Hepatocyte (in vitro differentiated cells): ENCODE measurements around the gene ATP4A. TPM values are rescaled to one million over a fixed set of nuclear protein-coding genes. Genes with fewer than 3 reads are reported as not detected.

Experiments used
- DNase-seq: peaks from one replicate; pipeline ENCODE4 v3.0.0-alpha.2; 2016; ENCODE audit warnings: low spot score
- H2AFZ ChIP-seq: fragments of 200-600 bp; sonication (generic); 2 replicates; pipeline ENCODE4 v1.6.0; 2016; ENCODE audit warnings: antibody characterized with exemption, mild to moderate bottlenecking
- H3K27ac ChIP-seq: fragments of 200-600 bp; sonication (generic); 2 replicates; pipeline ENCODE4 v1.5.1; 2016; ENCODE audit warnings: mild to moderate bottlenecking
- H3K27me3 ChIP-seq: fragments of 200-600 bp; sonication (generic); 2 replicates; pipeline ENCODE4 v1.6.1; 2016
- H3K36me3 ChIP-seq: fragments of 200-600 bp; sonication (generic); replicated peaks from 2 replicates; pipeline ENCODE4 v1.5.1; 2016; ENCODE audit warnings: low read depth; ENCODE audit not compliant: insufficient read depth
- H3K4me1 ChIP-seq: fragments of 200-600 bp; sonication (generic); 2 replicates; pipeline ENCODE4 v1.5.1; 2016; ENCODE audit warnings: mild to moderate bottlenecking, moderate library complexity; ENCODE audit not compliant: insufficient read depth
- H3K4me2 ChIP-seq: fragments of 200-600 bp; sonication (generic); 2 replicates; pipeline ENCODE4 v1.6.0; 2016
- H3K4me3 ChIP-seq: fragments of 200-600 bp; sonication (generic); 2 replicates; pipeline ENCODE4 v1.5.1; 2016; ENCODE audit warnings: mild to moderate bottlenecking
- H3K79me2 ChIP-seq: fragments of 200-600 bp; sonication (generic); 2 replicates; pipeline ENCODE4 v1.6.0; 2017; ENCODE audit warnings: mild to moderate bottlenecking
- H3K9me2 ChIP-seq: fragments of 200-600 bp; sonication (generic); replicated peaks from 2 replicates; pipeline ENCODE4 v1.6.0; 2017; ENCODE audit warnings: mild to moderate bottlenecking; ENCODE audit not compliant: insufficient read depth
- H3K9me3 ChIP-seq: fragments of 200-600 bp; sonication (generic); 2 replicates; pipeline ENCODE4 v1.5.1; 2016; ENCODE audit warnings: low read depth, mild to moderate bottlenecking
- H4K20me1 ChIP-seq: fragments of 200-600 bp; sonication (generic); 2 replicates; pipeline ENCODE4 v1.6.0; 2016; ENCODE audit warnings: mild to moderate bottlenecking; ENCODE audit not compliant: insufficient read depth, poor library complexity, severe bottlenecking
- EZH2 ChIP-seq: fragments of 200-600 bp; sonication (generic); IDR thresholded peaks from 2 replicates; pipeline ENCODE4 v1.6.1; 2016; ENCODE audit warnings: antibody characterized with exemption, mild to moderate bottlenecking, borderline replicate concordance
- EZH2phosphoT487 ChIP-seq: fragments of 200-600 bp; sonication (generic); IDR thresholded peaks from one replicate; pipeline ENCODE4 v1.6.1; 2018; ENCODE audit warnings: antibody characterized with exemption, mild to moderate bottlenecking, low read depth, moderate library complexity; ENCODE audit not compliant: unreplicated experiment, severe bottlenecking
- WGBS: methylation state at CpG from one replicate; pipeline ENCODE4 v1.1.6; 2016; ENCODE audit warnings: low lambda C conversion rate; ENCODE audit errors: missing lambda C conversion rate; 5-methylcytosine and 5-hydroxymethylcytosine counted together
- polyA plus RNA-seq: library from polyadenylated mRNA; unstranded; fragments of >200 nt; fragmentation: Nextera tagmentation; extraction: Ambion mirVana; gene quantifications from 2 replicates; pipeline ENCODE4 v1.2.1, GENCODE V29; 2016
- total RNA-seq: library from RNA; depleted of rRNA; stranded (reverse); fragments of >200 nt; gene quantifications from 2 replicates; pipeline ENCODE4 v1.2.3, GENCODE V29; 2014
- TF ChIP-seq, protein P1 (sequence below): fragments of 200-600 bp; sonication (generic); IDR thresholded peaks from 2 replicates; pipeline ENCODE4 v1.5.1; 2016; ENCODE audit warnings: antibody characterized with exemption, mild to moderate bottlenecking; ENCODE audit not compliant: poor library complexity

The ATP4A gene
- total and polyA plus RNA-seq, 2 experiments from 2014 or later = 3.5 to 5.0 TPM

DNA sequence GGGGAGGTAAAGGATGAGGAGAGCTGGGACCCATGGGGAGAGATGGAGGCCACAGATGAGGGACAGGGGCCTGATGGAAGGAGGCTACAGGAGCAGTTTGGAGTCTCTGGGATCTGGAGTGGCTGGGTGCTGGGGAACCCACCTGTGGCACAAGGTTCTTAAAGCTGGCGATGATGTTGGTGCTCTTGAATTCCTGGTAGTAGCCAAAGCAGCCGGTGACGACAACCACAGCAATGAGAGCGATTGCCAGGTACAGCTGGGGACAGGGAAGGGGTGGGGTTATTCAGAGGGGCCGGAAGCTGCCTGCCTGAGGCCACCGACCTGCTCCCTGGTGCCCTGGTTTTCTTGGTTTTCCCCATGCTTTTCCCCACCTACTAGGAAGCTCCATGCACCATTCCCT is 2.8 kb downstream of the ATP4A start:
- peak; percentile 1 for DNase-seq
- H3K79me2 ChIP-seq = no peaks in the 10 kb centered on the region
- TF ChIP-seq EZH2 = no peak
- TF ChIP-seq EZH2phosphoT487 = no peak
- TF ChIP-seq, protein P1, sequence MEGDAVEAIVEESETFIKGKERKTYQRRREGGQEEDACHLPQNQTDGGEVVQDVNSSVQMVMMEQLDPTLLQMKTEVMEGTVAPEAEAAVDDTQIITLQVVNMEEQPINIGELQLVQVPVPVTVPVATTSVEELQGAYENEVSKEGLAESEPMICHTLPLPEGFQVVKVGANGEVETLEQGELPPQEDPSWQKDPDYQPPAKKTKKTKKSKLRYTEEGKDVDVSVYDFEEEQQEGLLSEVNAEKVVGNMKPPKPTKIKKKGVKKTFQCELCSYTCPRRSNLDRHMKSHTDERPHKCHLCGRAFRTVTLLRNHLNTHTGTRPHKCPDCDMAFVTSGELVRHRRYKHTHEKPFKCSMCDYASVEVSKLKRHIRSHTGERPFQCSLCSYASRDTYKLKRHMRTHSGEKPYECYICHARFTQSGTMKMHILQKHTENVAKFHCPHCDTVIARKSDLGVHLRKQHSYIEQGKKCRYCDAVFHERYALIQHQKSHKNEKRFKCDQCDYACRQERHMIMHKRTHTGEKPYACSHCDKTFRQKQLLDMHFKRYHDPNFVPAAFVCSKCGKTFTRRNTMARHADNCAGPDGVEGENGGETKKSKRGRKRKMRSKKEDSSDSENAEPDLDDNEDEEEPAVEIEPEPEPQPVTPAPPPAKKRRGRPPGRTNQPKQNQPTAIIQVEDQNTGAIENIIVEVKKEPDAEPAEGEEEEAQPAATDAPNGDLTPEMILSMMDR = no peak
- no peaks in the 10 kb centered on the region for H3K9me2 ChIP-seq
- no peak overlapping the region for H3K4me2 ChIP-seq
- no peak overlapping the region for H2AFZ ChIP-seq
- H3K27ac ChIP-seq = no peak overlapping the region
- H3K4me3 ChIP-seq = no peak overlapping the region
- H4K20me1 ChIP-seq = no peaks in the 10 kb centered on the region
- WGBS = 92% methylated on average over 5 of the region's 6 CpGs
- peaks cover 13% of the 10 kb centered on the region for H3K27me3 ChIP-seq
- no peaks in the 10 kb centered on the region for H3K9me3 ChIP-seq
- no peaks in the 10 kb centered on the region for H3K36me3 ChIP-seq
- peaks cover 3% of the 10 kb centered on the region for H3K4me1 ChIP-seq

- no peaks in the 10 kb centered on the region for H3K9me3 ChIP-seq
- H3K4me1 ChIP-seq = peaks cover 3% of the 10 kb centered on the region
- no peak overlapping the region for H3K4me3 ChIP-seq
- H2AFZ ChIP-seq = no peak overlapping the region
- no peak overlapping the region for H3K4me2 ChIP-seq
- H3K36me3 ChIP-seq = no peaks in the 10 kb centered on the region
- no peaks in the 10 kb centered on the region for H4K20me1 ChIP-seq
- DNase-seq = no peak
- 92% methylated on average over 13 of the region's 18 CpGs for WGBS
- H3K27ac ChIP-seq = no peak overlapping the region
- no peaks in the 10 kb centered on the region for H3K79me2 ChIP-seq
- TF ChIP-seq EZH2phosphoT487 (no peak), EZH2 (no peak)
- TF ChIP-seq, protein P1 = no peak
- H3K27me3 ChIP-seq = peaks cover 13% of the 10 kb centered on the region
- H3K9me2 ChIP-seq = no peaks in the 10 kb centered on the region
Measured at GRCh38 chr19:35560271-35560670, 3.2 kb downstream of the ATP4A start.

- no peaks in the 10 kb centered on the region for H3K36me3 ChIP-seq
- H3K4me1 ChIP-seq = peaks cover 3% of the 10 kb centered on the region
- H3K9me3 ChIP-seq = no peaks in the 10 kb centered on the region
- 95% methylated on average over 19 of the region's 23 CpGs for WGBS
- H4K20me1 ChIP-seq = no peaks in the 10 kb centered on the region
- H3K4me2 ChIP-seq = no peak overlapping the region
- no peaks in the 10 kb centered on the region for H3K79me2 ChIP-seq
- no peak overlapping the region for H3K4me3 ChIP-seq
- DNase-seq = no peak
- H3K9me2 ChIP-seq = no peaks in the 10 kb centered on the region
- H3K27ac ChIP-seq = no peak overlapping the region
- TF ChIP-seq EZH2phosphoT487 (no peak), EZH2 (no peak)
- TF ChIP-seq, protein P1 = no peak
- no peak overlapping the region for H2AFZ ChIP-seq
- H3K27me3 ChIP-seq = peaks cover 13% of the 10 kb centered on the region
Measured at GRCh38 chr19:35559781-35560180, 3.7 kb downstream of the ATP4A start.

DNA sequence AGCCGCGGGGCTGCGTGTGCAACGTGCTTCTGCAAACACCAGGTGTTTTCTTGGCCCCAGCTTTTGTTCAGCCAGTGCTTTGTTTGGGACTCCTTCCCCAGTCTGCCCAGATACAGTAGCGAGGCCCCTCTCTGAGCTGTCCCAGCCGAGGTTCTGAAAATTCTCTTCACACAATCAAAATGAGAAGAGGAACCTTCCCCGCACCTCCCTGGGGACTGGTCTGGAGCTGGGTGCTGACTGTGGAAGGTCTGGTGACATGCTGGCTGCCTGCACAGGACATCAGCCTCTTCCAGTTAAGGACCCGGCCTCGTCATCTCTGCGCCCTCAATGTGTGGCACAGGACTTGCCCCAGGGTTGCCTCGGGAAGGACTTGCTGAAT is 4.2 kb downstream of the ATP4A start:
- no peaks in the 10 kb centered on the region for H3K9me3 ChIP-seq
- no peaks in the 10 kb centered on the region for H4K20me1 ChIP-seq
- H3K27me3 ChIP-seq = peaks cover 13% of the 10 kb centered on the region
- no peak for DNase-seq
- H3K79me2 ChIP-seq = no peaks in the 10 kb centered on the region
- TF ChIP-seq, protein P1 = no peak
- no peak for TF ChIP-seq EZH2
- no peak for TF ChIP-seq EZH2phosphoT487
- WGBS = 77% methylated on average over 11 of the region's 11 CpGs
- H3K36me3 ChIP-seq = no peaks in the 10 kb centered on the region
- no peaks in the 10 kb centered on the region for H3K9me2 ChIP-seq
- H3K27ac ChIP-seq = no peak overlapping the region
- H3K4me1 ChIP-seq = peaks cover 3% of the 10 kb centered on the region
- no peak overlapping the region for H2AFZ ChIP-seq
- no peak overlapping the region for H3K4me3 ChIP-seq
- no peak overlapping the region for H3K4me2 ChIP-seq
